Caco-2 (cell line): ENCODE measurements around the gene LRMDA. TPM values are rescaled to one million over a fixed set of nuclear protein-coding genes. Genes with fewer than 3 reads are reported as not detected.

Experiments used
- BruUV-seq: library from RNA; stranded (reverse); fragments of 400-500 nt; replicated peaks from 2 replicates; lab custom pipeline; 2021; lab: Mats Ljungman, UMichigan
- CTCF ChIA-PET: fragments of 300-600 bp; sonication (Branson Sonifier 250); formaldehyde crosslinking; loops from one replicate; lab custom pipeline; 2022; ENCODE audit warnings: antibody characterized with exemption; lab: Charles Lee
- POLR2A ChIA-PET: fragments of 300-600 bp; sonication (Branson Sonifier 250); formaldehyde crosslinking; loops from one replicate; lab custom pipeline; 2022; ENCODE audit warnings: antibody characterized with exemption; lab: Charles Lee
- DNase-seq, 2 experiments: peaks; one replicate each; pipeline versions ENCODE4 v3.0.0 to v3.0.0-alpha.2; 2020 to 2022
- H3K27me3 ChIP-seq: replicated peaks from 2 replicates; pipeline ENCODE4 v1.6.0; 2011; ENCODE audit warnings: low read length; ENCODE audit not compliant: control insufficient read depth, insufficient read depth
- H3K36me3 ChIP-seq: 2 replicates; pipeline ENCODE4 v1.5.1; 2011; ENCODE audit warnings: low read length; ENCODE audit not compliant: control insufficient read depth, insufficient read depth
- H3K4me1 ChIP-seq: fragments of 250-450 bp; sonication (Bioruptor Pico); 2 replicates; pipeline ENCODE4 v1.5.1; 2020; ENCODE audit warnings: mild to moderate bottlenecking
- H3K4me3 ChIP-seq: 2 replicates; pipeline ENCODE4 v1.5.1; 2011; ENCODE audit warnings: low read depth, mild to moderate bottlenecking, control low read depth, low read length
- H3K9me3 ChIP-seq: fragments of 250-450 bp; sonication (Bioruptor Pico); 2 replicates; pipeline ENCODE4 v1.5.1; 2020; ENCODE audit warnings: mild to moderate bottlenecking, moderate library complexity
- H3K27ac Mint-ChIP-seq: one replicate; pipeline ENCODE4 v1.8.0; 2022; ENCODE audit warnings: mixed read lengths; ENCODE audit not compliant: unreplicated experiment
- H3K27me3 Mint-ChIP-seq: one replicate; pipeline ENCODE4 v1.8.0; 2022; ENCODE audit warnings: mixed read lengths; ENCODE audit not compliant: insufficient read depth, unreplicated experiment
- H3K36me3 Mint-ChIP-seq: one replicate; pipeline ENCODE4 v1.8.0; 2022; ENCODE audit warnings: mild to moderate bottlenecking, mixed read lengths; ENCODE audit not compliant: insufficient read depth, unreplicated experiment
- H3K4me1 Mint-ChIP-seq: one replicate; pipeline ENCODE4 v1.8.0; 2022; ENCODE audit warnings: low read depth, mixed read lengths; ENCODE audit not compliant: unreplicated experiment
- H3K4me3 Mint-ChIP-seq: one replicate; pipeline ENCODE4 v1.8.0; 2022; ENCODE audit warnings: mild to moderate bottlenecking, moderate library complexity, mixed read lengths; ENCODE audit not compliant: unreplicated experiment
- H3K9me3 Mint-ChIP-seq: one replicate; pipeline ENCODE4 v1.8.0; 2022; ENCODE audit warnings: mixed read lengths; ENCODE audit not compliant: unreplicated experiment
- CTCF ChIP-seq, 2 experiments: fragments of 200-600 bp in 1 of 2; IDR thresholded peaks; 1 replicate in 1 of 2; 2 replicates in 1 of 2; pipeline versions ENCODE4 v1.5.1 to v1.8.0; 2011 to 2022; ENCODE audit warnings: antibody characterized with exemption in 1 of 2, control low read depth in 1 of 2, inconsistent platforms in 1 of 2, low read depth in 1 of 2, low read length in 1 of 2, mild to moderate bottlenecking in 1 of 2, moderate library complexity in 1 of 2; ENCODE audit not compliant: insufficient read depth in 1 of 2, severe bottlenecking in 1 of 2, unreplicated experiment in 1 of 2
- intact Hi-C: fragments of 100-400 bp; cut with micrococcal nuclease; formaldehyde crosslinking; loops from one replicate; pipeline ENCODE4 v1.10.0; 2022; ENCODE audit not compliant: unreplicated experiment
- total RNA-seq: library from RNA; stranded (reverse); gene quantifications from 2 replicates; pipeline ENCODE4 v1.2.3, GENCODE V29; 2022

The LRMDA gene
- total RNA-seq, 1 experiment from 2014 or later, result 18.5 TPM

GRCh38 chr10:76451911-76452310, 1020.5 kb downstream of the LRMDA start:
- H3K4me1 Mint-ChIP-seq, result no peaks in the 10 kb centered on the region
- no peak overlapping the region for H3K27ac Mint-ChIP-seq
- POLR2A ChIA-PET, result no interaction called here
- no peaks in the 10 kb centered on the region for H3K4me1 ChIP-seq
- DNase-seq, result no peak
- CTCF ChIA-PET, result no interaction called here
- H3K4me3 ChIP-seq, result no peak overlapping the region
- intact Hi-C loops, result no loop called here
- H3K9me3 Mint-ChIP-seq, result no peaks in the 10 kb centered on the region
- H3K27me3 ChIP-seq, result no peaks in the 10 kb centered on the region
- no peaks in the 10 kb centered on the region for H3K36me3 ChIP-seq
- no peaks in the 10 kb centered on the region for H3K36me3 Mint-ChIP-seq
- H3K9me3 ChIP-seq, result no peaks in the 10 kb centered on the region; the same call in 1 of the 2 replicates
- BruUV-seq, result no TSS peak
- H3K27me3 Mint-ChIP-seq, result no peaks in the 10 kb centered on the region
- no peak for TF ChIP-seq CTCF (IDR thresholded peaks at IDR 0.05; ENCODE audit: insufficient read depth in 1 of 2, low read depth in 1 of 2, low read length in 1 of 2, severe bottlenecking in 1 of 2, unreplicated experiment in 1 of 2)
- no peak overlapping the region for H3K4me3 Mint-ChIP-seq

- Histone ChIP-seq H3K4me3 (no peak overlapping the region), H3K9me3 (no peaks in the 10 kb centered on the region; the same call in 1 of the 2 replicates), H3K27me3 (no peaks in the 10 kb centered on the region), H3K4me1 (no peaks in the 10 kb centered on the region), H3K36me3 (no peaks in the 10 kb centered on the region)
- Mint-ChIP-seq H3K9me3 (no peaks in the 10 kb centered on the region), H3K4me1 (no peaks in the 10 kb centered on the region), H3K27ac (no peak overlapping the region), H3K4me3 (no peak overlapping the region), H3K27me3 (no peaks in the 10 kb centered on the region), H3K36me3 (no peaks in the 10 kb centered on the region)
- ChIA-PET POLR2A (no interaction called here), CTCF (no interaction called here)
- no peak for DNase-seq
- no TSS peak for BruUV-seq
- intact Hi-C loops, result no loop called here
- TF ChIP-seq CTCF (IDR thresholded peaks at IDR 0.05; ENCODE audit: insufficient read depth in 1 of 2, low read depth in 1 of 2, low read length in 1 of 2, severe bottlenecking in 1 of 2, unreplicated experiment in 1 of 2), result no peak
Measured at GRCh38 chr10:76453332-76453731, 1021.9 kb downstream of the LRMDA start.

GRCh38 chr10:76453997-76454396, 1022.6 kb downstream of the LRMDA start:
- H3K9me3 Mint-ChIP-seq, result no peaks in the 10 kb centered on the region

More at GRCh38 chr10:76453997-76454396, 1022.6 kb downstream of the LRMDA start:
- H3K27me3 Mint-ChIP-seq, result no peaks in the 10 kb centered on the region
- Histone ChIP-seq H3K4me3 (no peak overlapping the region), H3K9me3 (no peaks in the 10 kb centered on the region; the same call in 1 of the 2 replicates), H3K27me3 (no peaks in the 10 kb centered on the region), H3K36me3 (no peaks in the 10 kb centered on the region), H3K4me1 (no peaks in the 10 kb centered on the region)
- intact Hi-C loops, result no loop called here
- CTCF ChIA-PET, result no interaction called here
- no peak for TF ChIP-seq CTCF (IDR thresholded peaks at IDR 0.05; ENCODE audit: insufficient read depth in 1 of 2, low read depth in 1 of 2, low read length in 1 of 2, severe bottlenecking in 1 of 2, unreplicated experiment in 1 of 2)
- BruUV-seq, result no TSS peak
- DNase-seq, result no peak
- no peak overlapping the region for H3K27ac Mint-ChIP-seq
- POLR2A ChIA-PET, result no interaction called here
- H3K36me3 Mint-ChIP-seq, result no peaks in the 10 kb centered on the region
- no peak overlapping the region for H3K4me3 Mint-ChIP-seq
- H3K4me1 Mint-ChIP-seq, result no peaks in the 10 kb centered on the region
